ENCODE measurements around the gene CTSS. TPM values are rescaled to one million over a fixed set of nuclear protein-coding genes. Genes with fewer than 3 reads are reported as not detected.

The CTSS gene
- total and polyA plus RNA-seq, 2 experiments from 2014 or later: not detected

DNA sequence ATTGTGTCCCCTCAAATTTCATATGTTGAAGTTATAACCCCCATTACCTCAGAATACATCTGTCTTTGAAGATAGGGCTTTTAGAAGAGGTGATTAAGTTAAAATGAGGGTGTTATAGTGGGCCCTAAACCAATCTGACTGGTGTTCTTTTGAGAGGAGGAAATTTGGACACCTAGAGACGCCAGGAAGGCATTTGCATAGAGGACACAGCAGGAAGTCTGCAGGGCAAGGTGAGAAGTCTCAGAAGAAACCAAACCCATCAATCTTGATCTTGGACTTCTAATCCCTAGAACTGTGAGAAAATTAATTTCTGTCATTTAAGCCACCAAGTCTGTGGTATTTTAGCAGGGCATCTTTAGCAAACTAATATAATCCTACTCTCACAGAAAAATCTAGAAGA, 81.7 kb downstream of the CTSS start (continued):
- TF ChIP-seq, protein P1, sequence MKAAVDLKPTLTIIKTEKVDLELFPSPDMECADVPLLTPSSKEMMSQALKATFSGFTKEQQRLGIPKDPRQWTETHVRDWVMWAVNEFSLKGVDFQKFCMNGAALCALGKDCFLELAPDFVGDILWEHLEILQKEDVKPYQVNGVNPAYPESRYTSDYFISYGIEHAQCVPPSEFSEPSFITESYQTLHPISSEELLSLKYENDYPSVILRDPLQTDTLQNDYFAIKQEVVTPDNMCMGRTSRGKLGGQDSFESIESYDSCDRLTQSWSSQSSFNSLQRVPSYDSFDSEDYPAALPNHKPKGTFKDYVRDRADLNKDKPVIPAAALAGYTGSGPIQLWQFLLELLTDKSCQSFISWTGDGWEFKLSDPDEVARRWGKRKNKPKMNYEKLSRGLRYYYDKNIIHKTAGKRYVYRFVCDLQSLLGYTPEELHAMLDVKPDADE (IDR thresholded peaks at IDR 0.05): no peak
- TF ChIP-seq REST (IDR thresholded peaks at IDR 0.05; ENCODE audit: unreplicated experiment): no peak

Small RNA genes lying within 50 kb of the gene (small RNA-seq; reads per million reads assigned to genes)
- gene RNU6-1042P (ENCODE audit: low replicate concordance) (not detected), gene RNU6-1309P (ENCODE audit: low replicate concordance) (not detected)

Other genes with a start within 250 kb of the CTSS start
- 3.6 and 5.3 TPM in 2 replicates for gene ADAMTSL4, start 216.4 kb downstream of the CTSS start, total RNA-seq (2014; rRNA removed; shearing (Covaris generic))
- 4.6 and 5.8 TPM in 2 replicates for gene ADAMTSL4, start 216.4 kb downstream of the CTSS start, polyA plus RNA-seq (2016; fragmentation: Nextera tagmentation; extraction: Ambion mirVana)
- gene MCL1, start 186.2 kb downstream of the CTSS start, total RNA-seq (2014; rRNA removed; shearing (Covaris generic)): 237 and 244 TPM in 2 replicates
- 46.7 and 55.3 TPM in 2 replicates for gene MCL1, start 186.2 kb downstream of the CTSS start, polyA plus RNA-seq (2016; fragmentation: Nextera tagmentation; extraction: Ambion mirVana)
- gene ENSA, start 136.2 kb downstream of the CTSS start, total RNA-seq (2014; rRNA removed; shearing (Covaris generic)): 143 and 200 TPM in 2 replicates
- gene ENSA, start 136.2 kb downstream of the CTSS start, polyA plus RNA-seq (2016; fragmentation: Nextera tagmentation; extraction: Ambion mirVana): 114 and 121 TPM in 2 replicates
- gene GOLPH3L, start 68.6 kb downstream of the CTSS start, total RNA-seq (2014; rRNA removed; shearing (Covaris generic)): 28.9 and 29.6 TPM in 2 replicates
- gene GOLPH3L, start 68.6 kb downstream of the CTSS start, polyA plus RNA-seq (2016; fragmentation: Nextera tagmentation; extraction: Ambion mirVana): 23.5 and 24.6 TPM in 2 replicates
- gene HORMAD1, start 44.9 kb downstream of the CTSS start, total RNA-seq (2014; rRNA removed; shearing (Covaris generic)): not detected in 2 replicates
- not detected in 2 replicates for gene HORMAD1, start 44.9 kb downstream of the CTSS start, polyA plus RNA-seq (2016; fragmentation: Nextera tagmentation; extraction: Ambion mirVana)
- gene CTSK, start 42.5 kb upstream of the CTSS start, total RNA-seq (2014; rRNA removed; shearing (Covaris generic)): 1.7 and 2.8 TPM in 2 replicates
- gene CTSK, start 42.5 kb upstream of the CTSS start, polyA plus RNA-seq (2016; fragmentation: Nextera tagmentation; extraction: Ambion mirVana): 2.7 and 3.3 TPM in 2 replicates
- 30.3 and 31.9 TPM in 2 replicates for gene ARNT, start 110.8 kb upstream of the CTSS start, total RNA-seq (2014; rRNA removed; shearing (Covaris generic))
- 10.5 and 11.4 TPM in 2 replicates for gene ARNT, start 110.8 kb upstream of the CTSS start, polyA plus RNA-seq (2016; fragmentation: Nextera tagmentation; extraction: Ambion mirVana)
- gene CTXND2, start 121.4 kb upstream of the CTSS start, total RNA-seq (2014; rRNA removed; shearing (Covaris generic)): not detected in 2 replicates
- gene CTXND2, start 121.4 kb upstream of the CTSS start, polyA plus RNA-seq (2016; fragmentation: Nextera tagmentation; extraction: Ambion mirVana): not detected in 2 replicates
- gene SETDB1, start 160.6 kb upstream of the CTSS start, total RNA-seq (2014; rRNA removed; shearing (Covaris generic)): 33.0 and 47.4 TPM in 2 replicates
- 15.1 and 16.9 TPM in 2 replicates for gene SETDB1, start 160.6 kb upstream of the CTSS start, polyA plus RNA-seq (2016; fragmentation: Nextera tagmentation; extraction: Ambion mirVana)
- 120 and 122 TPM in 2 replicates for gene CERS2, start 209.1 kb upstream of the CTSS start, total RNA-seq (2014; rRNA removed; shearing (Covaris generic))
- 75.1 and 83.3 TPM in 2 replicates for gene CERS2, start 209.1 kb upstream of the CTSS start, polyA plus RNA-seq (2016; fragmentation: Nextera tagmentation; extraction: Ambion mirVana)
- gene ANXA9, start 216.5 kb upstream of the CTSS start, total RNA-seq (2014; rRNA removed; shearing (Covaris generic)): 1.7 and 2.2 TPM in 2 replicates
- 1.0 and 1.4 TPM in 2 replicates for gene ANXA9, start 216.5 kb upstream of the CTSS start, polyA plus RNA-seq (2016; fragmentation: Nextera tagmentation; extraction: Ambion mirVana)
- 9.7 and 10.3 TPM in 2 replicates for gene MINDY1, start 241.1 kb upstream of the CTSS start, total RNA-seq (2014; rRNA removed; shearing (Covaris generic))
- 4.2 and 4.5 TPM in 2 replicates for gene MINDY1, start 241.1 kb upstream of the CTSS start, polyA plus RNA-seq (2016; fragmentation: Nextera tagmentation; extraction: Ambion mirVana)
- 23.7 and 33.2 TPM in 2 replicates for gene PRUNE1, start 242.7 kb upstream of the CTSS start, total RNA-seq (2014; rRNA removed; shearing (Covaris generic))
- 14.7 and 16.7 TPM in 2 replicates for gene PRUNE1, start 242.7 kb upstream of the CTSS start, polyA plus RNA-seq (2016; fragmentation: Nextera tagmentation; extraction: Ambion mirVana)

Measured in GM23338 (cell line).